Left forelimb (tissue), 1 donor: ENCODE measurements around the gene ITPR2.
"Not testable (repeated sequence)": the region's sequence is repeated elsewhere in the genome, so short reads cannot be mapped to it uniquely, and the experiment has no call there.

Source experiments
- DNase-seq: peaks from one replicate; pipeline ENCODE4 v3.0.0-alpha.2; 2018; ENCODE audit warnings: low spot score

ITPR2 gene

GRCh38 chr12:26666286-26666685 is 166.7 kb downstream of the ITPR2 start:
- DNase-seq, result no peak

GRCh38 chr12:26661399-26661798 is 171.6 kb downstream of the ITPR2 start:
- DNase-seq, result no peak

- no peak for DNase-seq
Observed at GRCh38 chr12:26659930-26660329, 173.1 kb downstream of the ITPR2 start.

- DNase-seq, result no peak
Observed at GRCh38 chr12:26658991-26659390, 174.0 kb downstream of the ITPR2 start.

GRCh38 chr12:26654623-26655022 is 178.4 kb downstream of the ITPR2 start:
- DNase-seq, result no peak

- no peak for DNase-seq
Observed at GRCh38 chr12:26651566-26652188, 181.3 kb downstream of the ITPR2 start.

- DNase-seq, result no peak
Observed at GRCh38 chr12:26651036-26651435, 182.0 kb downstream of the ITPR2 start.

GRCh38 chr12:26648999-26649398 is 184.0 kb downstream of the ITPR2 start:
- DNase-seq, result no peak

GRCh38 chr12:26648584-26648983 is 184.4 kb downstream of the ITPR2 start:
- DNase-seq, result no peak

GRCh38 chr12:26648066-26648465 is 184.9 kb downstream of the ITPR2 start:
- DNase-seq, result no peak

- DNase-seq, result no peak
Observed at GRCh38 chr12:26647088-26647487, 185.9 kb downstream of the ITPR2 start.

GRCh38 chr12:26646571-26646970 is 186.4 kb downstream of the ITPR2 start:
- DNase-seq, result no peak

GRCh38 chr12:26644376-26644775 is 188.6 kb downstream of the ITPR2 start:
- DNase-seq, result not testable (repeated sequence)

GRCh38 chr12:26643532-26644315 is 189.3 kb downstream of the ITPR2 start:
- no peak for DNase-seq

GRCh38 chr12:26642361-26642760 is 190.6 kb downstream of the ITPR2 start:
- no peak for DNase-seq

GRCh38 chr12:26636710-26637328 is 196.2 kb downstream of the ITPR2 start:
- DNase-seq, result no peak

- no peak for DNase-seq
Observed at GRCh38 chr12:26633591-26634210, 199.3 kb downstream of the ITPR2 start.

- DNase-seq, result no peak
Observed at GRCh38 chr12:26632756-26633155, 200.2 kb downstream of the ITPR2 start.

- no peak for DNase-seq
Observed at GRCh38 chr12:26631846-26632245, 201.1 kb downstream of the ITPR2 start.

- DNase-seq, result no peak
Observed at GRCh38 chr12:26630546-26631027, 202.4 kb downstream of the ITPR2 start.

GRCh38 chr12:26629864-26630263 is 203.1 kb downstream of the ITPR2 start:
- DNase-seq, result no peak

GRCh38 chr12:26628234-26628633 is 204.8 kb downstream of the ITPR2 start:
- no peak for DNase-seq

GRCh38 chr12:26627335-26627734 is 205.7 kb downstream of the ITPR2 start:
- no peak for DNase-seq
